Spleen (tissue), 11 donors: ENCODE measurements around the gene DMC1. TPM values are rescaled to one million over a fixed set of nuclear protein-coding genes. Genes with fewer than 3 reads are reported as not detected.

ENCODE experiments used
- DNase-seq: peaks from one replicate; pipeline ENCODE4 v3.0.0-alpha.2; 2020
- H3K27ac ChIP-seq, 8 donors: fragments of 200-600 bp; sonication (generic) in 7 of 8; 1 replicate in 4 of 8; 2 replicates in 4 of 8; pipeline versions ENCODE4 v1.5.0 to v1.8.0; 2016 to 2021; ENCODE audit warnings: inconsistent platforms in 4 of 8, mild to moderate bottlenecking in 4 of 8, moderate library complexity in 1 of 8
- H3K27me3 ChIP-seq, 7 donors: fragments of 200-600 bp; sonication (generic) in 6 of 7; replicated peaks in 1 of 7; 1 replicate in 4 of 7; 2 replicates in 3 of 7; pipeline versions ENCODE4 v1.5.0 to v1.8.0; 2016 to 2021; ENCODE audit warnings: inconsistent platforms in 3 of 7, mild to moderate bottlenecking in 1 of 7
- H3K36me3 ChIP-seq, 6 donors: fragments of 200-600 bp; sonication (generic) in 5 of 6; 1 replicate in 4 of 6; 2 replicates in 2 of 6; pipeline versions ENCODE4 v1.5.0 to v1.8.0; 2016 to 2021; ENCODE audit warnings: inconsistent platforms in 2 of 6
- H3K4me1 ChIP-seq, 6 donors: fragments of 200-600 bp; sonication (generic) in 5 of 6; 1 replicate in 3 of 6; 2 replicates in 3 of 6; pipeline versions ENCODE4 v1.5.0 to v1.8.0; 2016 to 2021; ENCODE audit warnings: inconsistent platforms in 3 of 6
- H3K4me3 ChIP-seq, 8 donors: fragments of 200-600 bp; sonication (generic) in 7 of 8; 1 replicate in 4 of 8; 2 replicates in 4 of 8; pipeline versions ENCODE4 v1.5.0 to v1.8.0; 2016 to 2021; ENCODE audit warnings: inconsistent platforms in 4 of 8, mild to moderate bottlenecking in 4 of 8, moderate library complexity in 2 of 8
- H3K9me3 ChIP-seq, 8 donors: fragments of 200-600 bp; sonication (generic) in 7 of 8; 1 replicate in 4 of 8; 2 replicates in 4 of 8; pipeline versions ENCODE4 v1.5.0 to v1.8.0; 2016 to 2021; ENCODE audit warnings: inconsistent platforms in 4 of 8
- POLR2A ChIP-seq, 3 donors: fragments of 450-650 bp; IDR thresholded peaks; one replicate each; pipeline ENCODE4 v1.5.1; 2017; ENCODE audit warnings: antibody characterized with exemption in 3 of 3, mild to moderate bottlenecking in 1 of 3
- POLR2AphosphoS5 ChIP-seq, 3 donors: sonication (generic); formaldehyde crosslinking; IDR thresholded peaks; one replicate each; pipeline ENCODE4 v1.5.1; 2017; ENCODE audit warnings: antibody characterized with exemption in 3 of 3
- WGBS, 5 donors: extraction: QIAGEN DNeasy Blood & Tissue Kit in 3 of 5; methylation state at CpG; one replicate each; pipeline versions ENCODE4 v1.1.5 to v1.1.7; 2013 to 2018; 5-methylcytosine and 5-hydroxymethylcytosine counted together
- intact Hi-C: fragments of 100-400 bp; cut with DNase I; formaldehyde crosslinking; loops from one replicate; pipeline ENCODE4 v1.15.0; 2023; ENCODE audit warnings: low total_unique reads
- polyA plus RNA-seq, 3 donors: library from polyadenylated mRNA; stranded (reverse); fragments of 200-250 nt; gene quantifications; one replicate each; pipeline ENCODE4 v1.2.1, GENCODE V29; 2013
- total RNA-seq, 7 donors: library from RNA; depleted of rRNA in 3 of 7; stranded (reverse); fragments of >200 nt in 3 of 7; fragmentation: NEBNext Ultra II Directional in 4 of 7; extraction: Animal tissue kit (Norgen Biotek cat#: 25700) in 4 of 7; gene quantifications; one replicate each; pipeline versions ENCODE4 v1.1.0 to v1.2.1, GENCODE V29; 2016 to 2021
- TF ChIP-seq, protein P1 (sequence below), 11 experiments: fragments of 200-600 bp in 7 of 11; fragments of 450-650 bp in 4 of 11; sonication (generic) in 4 of 11; IDR thresholded peaks in 8 of 11; conservative IDR thresholded peaks in 3 of 11; 1 replicate in 7 of 11; 2 replicates in 4 of 11; pipeline versions ENCODE4 v1.4.0 to v1.8.0; 2016 to 2021; ENCODE audit warnings: antibody characterized with exemption in 11 of 11, inconsistent platforms in 4 of 11, mild to moderate bottlenecking in 1 of 11
- donor health status: healthy with polysubstance abuse.
- donor health status: DM: no; HTN: no; CAD: no; lungs with moderate emphysema.
- donor health status: DM: no; HTN: no; CAD: no.
- donor health status: Bipolar disorder and iron deficiency.
- donor health status: healthy.
- donor health status: DM: no; HTN: no; CAD: no.
- donor health status: DM: yes; HTN: yes; CAD: no.

The DMC1 gene
- total and polyA plus RNA-seq, 10 donors = 0.15 to 2.7 (median 0.80) TPM; not detected in 3

DNA sequence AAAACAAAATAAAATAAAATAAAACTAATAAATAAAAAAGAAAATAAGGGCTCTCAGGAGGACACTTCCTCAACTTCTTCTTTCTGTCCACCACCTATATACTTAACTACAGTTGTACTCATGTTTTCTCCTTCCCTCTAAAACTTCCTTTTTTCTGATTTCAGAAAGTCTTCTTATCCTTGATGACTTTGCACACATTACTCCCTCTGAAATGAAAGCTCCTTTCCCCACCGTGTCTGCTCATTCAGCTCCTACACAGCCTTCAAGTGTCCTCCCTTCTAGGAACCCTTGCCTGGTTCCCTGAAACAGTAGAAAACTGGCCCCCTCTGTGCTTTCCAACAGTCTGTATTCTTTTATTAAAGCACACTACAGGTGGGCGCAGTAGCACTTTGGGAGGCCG lies 45.6 kb downstream of the DMC1 start:
- intact Hi-C loops = no loop called here
- WGBS, 5 donors = 64 to 75% (median 66%) methylated on average over 3 of the region's 3 CpGs

DNA sequence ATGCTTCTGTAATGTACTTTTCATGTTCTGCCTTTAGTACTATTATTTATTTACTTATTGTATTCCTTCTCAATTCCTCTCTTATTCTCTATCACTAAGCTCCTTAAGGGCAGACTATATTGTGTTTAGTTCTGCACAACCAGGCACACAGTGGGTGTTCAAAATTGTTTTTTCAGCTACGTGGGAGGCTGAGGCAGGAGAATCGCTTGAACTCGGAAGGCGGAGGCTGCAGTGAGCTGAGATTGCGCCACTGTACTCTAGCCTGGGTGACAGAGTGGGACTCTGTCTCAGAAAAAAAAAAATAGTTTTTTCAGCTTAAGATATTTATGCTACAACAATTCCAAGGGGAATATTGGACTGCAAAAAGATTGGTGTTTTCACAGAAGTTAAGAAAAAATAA lies 46.5 kb downstream of the DMC1 start:
- Histone ChIP-seq H3K4me3 (no peak overlapping the region), H3K27ac (no peak overlapping the region), H3K4me1 (no peaks in the 10 kb centered on the region), H3K36me3 (no peaks in the 10 kb centered on the region), H3K27me3 (peaks cover 0 to 29% (median 0%) of the 10 kb centered on the region in 7 donors), H3K9me3 (no peaks in the 10 kb centered on the region)
- TF ChIP-seq, protein P1, sequence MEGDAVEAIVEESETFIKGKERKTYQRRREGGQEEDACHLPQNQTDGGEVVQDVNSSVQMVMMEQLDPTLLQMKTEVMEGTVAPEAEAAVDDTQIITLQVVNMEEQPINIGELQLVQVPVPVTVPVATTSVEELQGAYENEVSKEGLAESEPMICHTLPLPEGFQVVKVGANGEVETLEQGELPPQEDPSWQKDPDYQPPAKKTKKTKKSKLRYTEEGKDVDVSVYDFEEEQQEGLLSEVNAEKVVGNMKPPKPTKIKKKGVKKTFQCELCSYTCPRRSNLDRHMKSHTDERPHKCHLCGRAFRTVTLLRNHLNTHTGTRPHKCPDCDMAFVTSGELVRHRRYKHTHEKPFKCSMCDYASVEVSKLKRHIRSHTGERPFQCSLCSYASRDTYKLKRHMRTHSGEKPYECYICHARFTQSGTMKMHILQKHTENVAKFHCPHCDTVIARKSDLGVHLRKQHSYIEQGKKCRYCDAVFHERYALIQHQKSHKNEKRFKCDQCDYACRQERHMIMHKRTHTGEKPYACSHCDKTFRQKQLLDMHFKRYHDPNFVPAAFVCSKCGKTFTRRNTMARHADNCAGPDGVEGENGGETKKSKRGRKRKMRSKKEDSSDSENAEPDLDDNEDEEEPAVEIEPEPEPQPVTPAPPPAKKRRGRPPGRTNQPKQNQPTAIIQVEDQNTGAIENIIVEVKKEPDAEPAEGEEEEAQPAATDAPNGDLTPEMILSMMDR (IDR thresholded peaks at IDR 0.05 in 8 of 11, conservative IDR thresholded peaks at IDR 0.05 in 3 of 11) = no peak
- no peak for TF ChIP-seq POLR2AphosphoS5 (IDR thresholded peaks at IDR 0.05)
- no peak for TF ChIP-seq POLR2A (IDR thresholded peaks at IDR 0.05)
- DNase-seq = no peak
- intact Hi-C loops = no loop called here
- 90 to 98% (median 92%) methylated on average over 5 of the region's 5 CpGs for WGBS, 5 donors

More for the DNA sequence above, 45.6 kb downstream of the DMC1 start:
- H3K27ac ChIP-seq = no peak overlapping the region
- peaks cover 0 to 29% (median 0%) of the 10 kb centered on the region in 7 donors for H3K27me3 ChIP-seq
- H3K4me1 ChIP-seq = no peaks in the 10 kb centered on the region
- no peaks in the 10 kb centered on the region for H3K9me3 ChIP-seq
- H3K4me3 ChIP-seq = no peak overlapping the region
- DNase-seq = no peak
- no peak for TF ChIP-seq POLR2AphosphoS5 (IDR thresholded peaks at IDR 0.05)
- TF ChIP-seq, protein P1 (IDR thresholded peaks at IDR 0.05 in 8 of 11, conservative IDR thresholded peaks at IDR 0.05 in 3 of 11) = no peak
- TF ChIP-seq POLR2A (IDR thresholded peaks at IDR 0.05) = no peak
- no peaks in the 10 kb centered on the region for H3K36me3 ChIP-seq

DNA sequence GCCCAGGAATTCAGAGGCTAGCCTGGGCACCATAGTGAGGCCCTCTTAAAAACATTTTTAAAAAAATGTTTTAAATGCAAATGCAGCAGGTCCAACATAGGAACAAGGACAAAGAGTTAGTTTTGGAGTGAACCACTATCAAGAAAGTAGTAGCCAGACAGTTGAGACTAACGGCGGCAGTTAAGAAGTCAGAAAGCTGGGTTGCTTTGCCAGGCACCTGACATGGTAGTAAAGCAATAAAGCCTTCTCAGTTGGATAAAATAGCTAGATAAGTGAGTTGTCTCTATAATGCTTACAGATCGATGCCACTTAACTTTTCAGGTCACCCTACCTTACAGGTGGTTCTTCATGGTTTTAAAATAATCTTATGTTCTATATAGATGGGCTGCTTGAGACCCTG lies 47.0 kb downstream of the DMC1 start:
- Histone ChIP-seq H3K27ac (no peak overlapping the region), H3K4me1 (no peaks in the 10 kb centered on the region), H3K9me3 (no peaks in the 10 kb centered on the region), H3K36me3 (no peaks in the 10 kb centered on the region), H3K4me3 (no peak overlapping the region), H3K27me3 (peaks cover 0 to 29% (median 0%) of the 10 kb centered on the region in 7 donors)
- 95 to 98% (median 96%) methylated on average over 3 of the region's 3 CpGs for WGBS, 5 donors
- intact Hi-C loops = no loop called here
- TF ChIP-seq, protein P1 (IDR thresholded peaks at IDR 0.05 in 8 of 11, conservative IDR thresholded peaks at IDR 0.05 in 3 of 11) = no peak
- no peak for TF ChIP-seq POLR2A (IDR thresholded peaks at IDR 0.05)
- TF ChIP-seq POLR2AphosphoS5 (IDR thresholded peaks at IDR 0.05) = no peak
- DNase-seq = no peak

DNA sequence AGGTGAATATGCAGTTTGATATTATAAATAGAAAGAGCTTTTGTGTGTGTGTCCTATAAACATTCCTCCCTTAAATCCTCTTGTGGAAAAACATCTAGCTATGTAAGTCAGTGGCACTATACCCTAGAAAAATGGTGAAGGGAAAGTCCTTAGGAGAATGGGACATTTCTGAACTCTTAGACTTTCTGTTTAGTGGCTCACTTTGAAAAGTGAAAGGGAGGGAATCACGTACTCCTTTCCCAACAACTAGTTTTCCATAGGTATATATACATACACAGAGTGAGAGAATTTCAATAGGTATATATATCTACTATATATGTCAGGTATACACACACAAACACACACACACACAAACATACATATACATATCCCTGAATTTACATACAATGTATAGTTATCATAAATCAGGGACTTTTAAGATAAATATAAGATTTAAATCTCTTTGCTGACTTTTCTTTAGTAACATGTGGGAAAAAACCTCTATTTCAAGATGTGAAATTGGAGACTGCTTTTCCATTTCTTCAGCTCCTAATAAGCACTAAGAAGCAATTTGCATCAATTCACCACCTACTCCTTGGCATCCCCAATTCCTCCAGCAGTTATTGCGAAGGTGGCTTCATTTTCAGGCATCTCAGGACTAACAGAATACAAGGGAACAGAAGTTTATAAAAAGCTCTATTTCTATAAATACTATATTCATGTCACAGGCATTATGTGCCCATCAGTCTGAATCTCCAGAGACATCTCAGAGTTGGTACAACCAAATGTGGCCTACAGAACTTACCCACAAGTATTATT lies 50.3 kb downstream of the DMC1 start:
- intact Hi-C loops = no loop called here
- peaks cover 0 to 14% (median 0%) of the 10 kb centered on the region in 7 donors for H3K27me3 ChIP-seq
- no peaks in the 10 kb centered on the region for H3K36me3 ChIP-seq
- H3K27ac ChIP-seq = no peak overlapping the region
- WGBS, 5 donors = 93 to 99% (median 96%) methylated on average over 2 of the region's 2 CpGs
- H3K4me3 ChIP-seq = no peak overlapping the region
- H3K9me3 ChIP-seq = no peaks in the 10 kb centered on the region
- DNase-seq = no peak
- TF ChIP-seq POLR2AphosphoS5 (IDR thresholded peaks at IDR 0.05) (no peak), POLR2A (IDR thresholded peaks at IDR 0.05) (no peak)
- TF ChIP-seq, protein P1 (IDR thresholded peaks at IDR 0.05 in 8 of 11, conservative IDR thresholded peaks at IDR 0.05 in 3 of 11) = no peak
- no peaks in the 10 kb centered on the region for H3K4me1 ChIP-seq
